Measurements from ENCODE around the gene C1orf198. TPM values are rescaled to one million over a fixed set of nuclear protein-coding genes. Genes with fewer than 3 reads are reported as not detected.

The C1orf198 gene
- total and polyA plus RNA-seq, 2 of the 8 experiments (the other 6 are each of a cell fraction or from before 2014, with no cell fraction given): 30.6 to 45.0 TPM

DNA sequence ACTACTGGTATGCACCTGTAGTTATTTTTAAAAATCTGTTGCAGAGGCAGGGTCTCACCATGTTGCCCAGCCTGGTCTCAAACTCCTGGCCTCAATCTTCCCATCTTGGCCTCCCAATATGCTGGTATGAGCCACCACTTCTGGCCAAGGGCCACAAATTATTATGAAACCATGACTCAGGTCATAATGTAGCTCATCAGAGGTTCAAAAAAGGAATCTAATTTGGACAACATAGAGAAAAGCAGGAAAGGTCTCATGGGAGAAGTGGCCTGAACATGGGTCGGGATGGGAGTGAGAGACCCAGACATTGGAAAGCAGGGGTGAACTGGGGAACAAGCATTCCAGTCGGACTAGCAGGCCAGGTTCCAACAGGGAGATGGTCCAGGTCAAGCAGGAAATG is 45.2 kb upstream of the C1orf198 start:
- Histone ChIP-seq H3K27ac (ENCODE audit: low read depth, low read length) (no peak overlapping the region), H3K79me1 (ENCODE audit: low read depth, low read length) (no peaks in the 10 kb centered on the region), H3K4ac (replicated peaks; ENCODE audit: insufficient read length, low read depth, low read length) (no peak overlapping the region), H3K18ac (ENCODE audit: extremely low read depth, low read length) (no peak overlapping the region), H2BK5ac (ENCODE audit: low read depth, low read length) (no peak overlapping the region), H2AFZ (ENCODE audit: low read length) (no peak overlapping the region), H2BK12ac (ENCODE audit: low read depth, low read length) (no peak overlapping the region), H3K23me2 (ENCODE audit: low read depth, low read length) (no peaks in the 10 kb centered on the region), H3K14ac (ENCODE audit: insufficient read length) (no peak overlapping the region), H3K56ac (replicated peaks; ENCODE audit: insufficient read length, low read depth, low read length) (no peak overlapping the region), H3K23ac (ENCODE audit: insufficient read length) (no peak overlapping the region), H2BK120ac (replicated peaks; ENCODE audit: low read depth, low read length) (no peak overlapping the region), H3K4me2 (ENCODE audit: insufficient read depth in 1 of 2, low read depth in 2 of 2, low read length in 2 of 2) (no peak overlapping the region), H3K4me1 (replicated peaks in 1 of 4; ENCODE audit: control insufficient read depth in 3 of 4, insufficient read depth in 4 of 4, low read length in 3 of 4) (no peaks in the 10 kb centered on the region; a peak in 1 of 7 replicates), H2AK5ac (ENCODE audit: low read depth, low read length) (no peak overlapping the region), H3K4me3 (ENCODE audit: extremely low read depth in 1 of 4, insufficient read depth in 2 of 4, low read depth in 3 of 4, low read length in 4 of 4) (no peak overlapping the region), H3K9ac (replicated peaks in 1 of 4; ENCODE audit: extremely low read depth in 1 of 4, low read depth in 3 of 4, low read length in 3 of 4) (no peak overlapping the region), H3K27me3 (replicated peaks in 1 of 4; ENCODE audit: control insufficient read depth in 3 of 4, extremely low read depth in 1 of 4, insufficient read depth in 3 of 4, low read length in 3 of 4) (no peaks in the 10 kb centered on the region), H4K20me1 (replicated peaks in 1 of 2; ENCODE audit: control insufficient read depth in 1 of 2, insufficient read depth in 2 of 2, low read length in 2 of 2) (no peaks in the 10 kb centered on the region), H4K91ac (replicated peaks; ENCODE audit: insufficient read length, low read length) (no peak overlapping the region), H2BK15ac (ENCODE audit: low read length) (no peak overlapping the region), H3K36me3 (ENCODE audit: control insufficient read depth in 2 of 4, insufficient read depth in 4 of 4, low read length in 3 of 4) (no peaks in the 10 kb centered on the region; a peak in 2 of 8 replicates), H4K8ac (ENCODE audit: extremely low read depth, insufficient read depth, low read length) (no peak overlapping the region; the same call in 1 of the 2 replicates), H3K79me2 (ENCODE audit: control insufficient read depth in 1 of 2, insufficient read depth in 2 of 2, low read length in 2 of 2) (no peaks in the 10 kb centered on the region), H3K9me3 (ENCODE audit: insufficient read depth in 2 of 2, low read depth in 1 of 2, low read length in 1 of 2) (no peaks in the 10 kb centered on the region), H4K5ac (ENCODE audit: insufficient read length, low read depth, low read length) (no peak overlapping the region), H2BK20ac (ENCODE audit: low read length) (no peak overlapping the region)
- FAIRE-seq (no peak), DNase-seq (ENCODE audit: low read depth in 1 of 2, low spot score in 2 of 2) (no peak)
- ChIA-PET POLR2A (ENCODE audit: partially characterized antibody) (interaction anchor here (1.3 kb wide), 1 partner anchor 44 kb away, joined by 4 read pairs; no protein-coding TSS in a partner anchor), CTCF (ENCODE audit: partially characterized antibody) (interaction anchor here (0.7 to 2.1 kb wide), 9 partner anchors 9 to 125 kb away, joined by 3 to 8 read pairs (median 3); no protein-coding TSS in a partner anchor)
- WGBS, 2 experiments (ENCODE audit: extremely low coverage in 1 of 2, insufficient coverage in 1 of 2, insufficient read length in 1 of 2, insufficient replicate concordance in 2 of 2, low coverage in 1 of 2, low lambda C conversion rate in 2 of 2, missing lambda C conversion rate in 1 of 2): 94% methylated on average over 2 of the region's 2 CpGs; no CpG with 5 or more reads in 1 of the 2 experiments
- TF ChIP-seq, protein P1, sequence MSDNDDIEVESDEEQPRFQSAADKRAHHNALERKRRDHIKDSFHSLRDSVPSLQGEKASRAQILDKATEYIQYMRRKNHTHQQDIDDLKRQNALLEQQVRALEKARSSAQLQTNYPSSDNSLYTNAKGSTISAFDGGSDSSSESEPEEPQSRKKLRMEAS (IDR thresholded peaks at IDR 0.05): no peak
- TF ChIP-seq POLR2AphosphoS5 (IDR thresholded peaks at IDR 0.05; ENCODE audit: low read depth, low read length) (no peak), KDM1A (IDR thresholded peaks at IDR 0.05; ENCODE audit: borderline replicate concordance, low read length) (no peak), SIX5 (IDR thresholded peaks at IDR 0.05; ENCODE audit: low read depth, low read length) (no peak), RAD21 (IDR thresholded peaks at IDR 0.05 in 1 of 2, conservative IDR thresholded peaks at IDR 0.05 in 1 of 2; ENCODE audit: low read depth in 2 of 2, low read length in 2 of 2) (no peak), SP1 (IDR thresholded peaks at IDR 0.05; ENCODE audit: low read depth, low read length) (no peak), KDM5A (IDR thresholded peaks at IDR 0.05; ENCODE audit: low read length) (no peak), CBX8 (IDR thresholded peaks at IDR 0.05; ENCODE audit: borderline replicate concordance, low read depth, low read length) (no peak), TAF1 (IDR thresholded peaks at IDR 0.05; ENCODE audit: low read depth, low read length) (no peak), CTBP2 (IDR thresholded peaks at IDR 0.05; ENCODE audit: borderline replicate concordance, insufficient read depth, insufficient read length, low read length) (no peak)
